T-helper 22 cell (primary cell): Measurements from ENCODE around the gene IL4I1.

Experiments used
- DNase-seq: peaks from one replicate; pipeline ENCODE4 v3.0.0-alpha.2; 2020; ENCODE audit warnings: low read depth

IL4I1 gene

DNA sequence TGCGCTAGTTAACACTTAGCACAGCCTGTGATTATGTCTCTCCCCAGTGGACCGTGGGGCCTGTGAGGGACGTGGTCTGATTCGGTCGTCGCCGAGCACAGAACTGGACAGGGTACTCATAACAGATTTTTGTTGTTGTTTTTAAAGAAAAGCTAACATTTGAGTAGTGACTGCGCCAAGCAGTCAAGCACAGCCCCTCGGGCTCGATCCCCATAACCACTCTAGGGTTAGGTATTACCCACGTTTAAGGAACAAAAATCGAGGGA lies 46.5 kb downstream of the IL4I1 start:
- DNase-seq = no peak

DNA sequence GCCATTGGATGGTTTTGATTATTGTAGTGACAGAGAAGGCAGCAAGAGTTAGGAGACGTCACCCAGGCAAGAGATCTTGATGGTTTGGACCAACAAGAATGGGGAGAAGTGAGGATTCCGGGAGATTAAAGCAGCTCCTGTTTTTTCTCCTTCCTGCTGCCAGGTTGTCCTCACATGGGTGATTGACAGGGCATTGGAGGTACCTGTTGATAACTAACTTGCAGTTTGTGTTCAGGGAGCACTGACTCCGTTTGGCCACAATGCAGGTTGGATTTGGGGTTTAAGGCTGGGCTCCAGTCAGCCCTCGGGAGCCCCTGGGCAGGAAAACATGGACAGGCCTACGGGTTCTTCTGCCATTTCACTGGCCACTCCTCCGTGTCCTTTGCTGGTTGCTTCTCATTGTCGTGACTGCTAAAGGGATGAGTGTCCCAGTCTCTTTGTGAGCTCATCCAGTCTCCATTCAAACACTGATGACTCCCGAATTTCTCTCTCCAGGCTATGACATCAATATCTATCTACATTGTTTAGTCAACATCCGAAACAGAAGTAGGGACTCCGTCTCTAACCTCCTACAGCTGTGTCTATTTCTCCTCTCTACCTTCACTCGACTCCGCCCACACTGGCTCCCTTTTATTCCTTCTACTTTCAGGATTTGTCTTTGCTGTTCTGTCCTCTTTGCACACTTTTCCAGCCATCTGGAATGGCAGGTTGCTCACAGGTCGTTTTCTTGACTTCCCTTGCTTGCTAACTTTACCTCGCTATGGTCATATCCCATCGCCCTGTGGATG lies 47.1 kb downstream of the IL4I1 start:
- no peak for DNase-seq

DNA sequence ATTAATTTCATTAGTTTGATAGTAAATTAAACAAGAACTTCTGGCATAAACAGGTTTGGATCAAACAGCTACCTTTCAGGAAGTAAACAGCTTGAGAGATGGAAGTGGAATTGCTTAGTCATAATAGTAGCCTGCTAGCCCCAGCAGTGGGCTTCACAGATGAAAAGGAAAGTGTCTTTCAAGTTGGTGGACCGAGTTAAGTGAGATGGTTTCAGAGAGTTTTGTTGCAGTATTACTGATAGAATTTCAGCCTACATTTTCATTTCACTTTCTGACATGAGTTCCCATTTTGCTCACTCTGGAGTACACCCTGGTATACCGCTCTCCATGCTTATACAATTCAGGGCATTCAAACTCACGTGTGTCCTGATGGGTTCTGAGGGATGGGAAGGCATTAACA lies 47.7 kb downstream of the IL4I1 start:
- DNase-seq = no peak

DNA sequence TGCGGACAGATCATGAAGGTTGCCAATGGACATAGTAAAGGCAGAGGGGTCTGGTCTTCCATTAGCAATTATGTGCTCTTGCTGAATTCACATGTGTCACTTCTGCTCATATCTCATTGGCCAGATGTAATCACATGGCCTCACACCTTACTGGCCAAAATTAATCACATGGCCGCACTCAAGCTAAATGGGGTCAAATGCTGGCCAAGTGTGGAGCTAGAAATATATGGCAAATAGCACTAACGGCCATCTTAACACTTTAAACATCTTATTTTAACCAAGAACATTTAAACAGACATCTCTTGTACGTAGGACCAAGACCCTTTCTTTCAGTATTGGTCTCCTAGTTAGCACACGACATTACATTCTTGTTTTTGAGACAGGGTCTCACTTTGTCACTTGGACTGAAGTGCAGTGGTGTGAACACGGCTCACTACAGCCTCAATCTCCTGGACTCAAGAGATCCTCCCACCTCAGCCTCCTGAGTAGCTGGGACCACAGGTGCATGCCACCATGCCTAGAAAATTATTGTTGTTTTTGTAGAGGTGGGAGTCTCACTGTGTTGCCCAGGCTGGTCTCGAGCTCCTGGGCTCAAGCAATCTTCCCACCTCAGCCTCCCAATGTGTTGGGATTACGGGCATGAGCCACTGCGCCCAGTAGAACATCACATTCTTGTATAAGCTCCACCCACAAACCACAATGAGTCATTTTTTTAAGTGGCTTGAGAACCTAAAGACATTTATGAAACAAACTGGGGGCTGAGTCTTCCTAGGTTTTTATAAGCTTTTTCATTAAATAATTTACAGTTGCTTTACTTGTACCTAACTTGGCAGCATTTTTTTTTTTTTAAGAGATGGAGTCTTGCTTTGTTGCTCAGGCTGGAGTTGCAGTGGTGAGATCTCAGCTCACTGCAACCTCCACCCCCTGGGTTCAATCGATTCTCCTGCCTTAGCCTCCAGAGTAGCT lies 48.7 kb downstream of the IL4I1 start:
- no peak for DNase-seq

DNA sequence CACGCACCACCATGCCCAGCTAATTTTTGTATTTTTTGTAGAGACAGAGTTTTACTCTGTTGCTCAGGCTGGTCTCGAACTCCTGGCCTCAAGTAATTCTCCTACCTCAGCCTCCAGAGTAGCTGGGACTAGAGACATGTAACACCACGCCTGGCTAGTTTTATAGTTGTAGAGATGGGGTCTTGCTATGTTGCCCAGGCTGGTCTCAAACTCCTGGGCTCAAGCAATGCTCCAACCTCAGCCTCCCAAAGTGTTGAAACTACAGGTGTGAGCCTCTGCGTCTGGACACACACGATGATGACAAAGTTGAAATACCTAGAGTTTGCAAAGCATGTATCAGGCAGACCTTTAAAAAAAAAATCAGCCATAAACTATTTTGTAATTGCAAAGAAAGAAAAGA lies 50.3 kb downstream of the IL4I1 start:
- no peak for DNase-seq

DNA sequence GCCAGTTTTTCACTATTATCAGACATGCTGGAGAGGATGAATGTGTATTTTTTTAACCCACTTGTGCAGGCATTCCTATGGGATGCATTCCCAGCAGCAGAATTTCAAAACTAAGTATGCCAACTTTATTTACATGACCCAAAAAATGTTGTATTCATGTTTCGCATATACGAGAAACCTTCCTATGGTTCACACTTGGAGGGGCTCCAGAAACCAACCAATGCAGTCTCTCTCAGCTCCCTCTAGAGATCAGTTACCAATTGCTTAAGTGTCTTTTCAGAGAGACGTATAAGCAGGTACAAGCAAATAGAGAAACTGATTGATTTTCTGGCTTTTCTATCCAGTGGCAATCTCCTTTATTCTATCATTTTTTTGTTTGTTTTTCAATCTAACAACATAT lies 51.3 kb downstream of the IL4I1 start:
- no peak for DNase-seq

DNA sequence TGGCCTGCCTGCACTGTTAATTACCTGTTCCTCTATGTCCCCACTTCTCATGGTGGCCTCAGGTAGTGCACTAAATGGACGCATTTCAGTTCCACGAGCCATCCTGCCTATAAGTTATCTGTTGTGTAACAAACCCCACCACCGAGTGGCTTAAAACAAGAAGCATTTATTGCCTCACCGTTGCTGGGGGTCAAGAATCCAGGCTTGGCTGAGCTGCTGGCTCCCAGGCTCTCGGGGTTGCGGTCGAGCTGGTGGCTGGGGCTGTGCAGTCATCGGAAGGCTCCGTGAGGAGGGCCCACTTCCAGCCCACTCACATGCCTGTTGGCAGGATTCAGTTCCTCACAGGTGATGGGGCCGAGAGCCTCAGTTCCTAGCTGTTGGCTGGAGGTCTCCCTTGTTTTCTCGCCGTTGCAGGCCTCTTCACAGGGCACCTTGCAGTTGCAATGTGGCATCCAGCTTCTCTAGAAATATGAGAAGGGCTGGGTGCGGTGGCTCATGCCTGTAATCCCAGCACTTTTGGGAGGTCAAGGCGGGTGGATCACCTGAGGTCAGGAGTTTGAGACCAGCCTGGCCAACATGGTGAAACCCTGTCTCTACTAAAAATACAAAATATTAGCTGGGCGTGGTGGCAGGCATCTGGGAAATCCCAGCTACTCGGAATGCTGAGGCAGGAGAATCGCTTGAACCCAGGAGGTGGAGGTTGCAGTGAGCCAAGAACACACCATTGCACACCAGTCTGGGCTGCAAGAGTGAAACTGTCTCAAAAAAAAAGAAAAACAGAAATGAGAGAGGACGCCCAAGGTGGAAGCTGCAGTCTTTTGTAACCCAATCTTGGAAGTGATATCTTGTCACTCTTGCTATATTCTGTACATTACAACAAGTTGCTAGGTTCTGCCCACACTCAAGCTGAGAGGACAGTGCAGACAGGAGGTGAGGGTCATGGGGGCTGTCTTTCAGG lies 52.3 kb downstream of the IL4I1 start:
- no peak for DNase-seq

DNA sequence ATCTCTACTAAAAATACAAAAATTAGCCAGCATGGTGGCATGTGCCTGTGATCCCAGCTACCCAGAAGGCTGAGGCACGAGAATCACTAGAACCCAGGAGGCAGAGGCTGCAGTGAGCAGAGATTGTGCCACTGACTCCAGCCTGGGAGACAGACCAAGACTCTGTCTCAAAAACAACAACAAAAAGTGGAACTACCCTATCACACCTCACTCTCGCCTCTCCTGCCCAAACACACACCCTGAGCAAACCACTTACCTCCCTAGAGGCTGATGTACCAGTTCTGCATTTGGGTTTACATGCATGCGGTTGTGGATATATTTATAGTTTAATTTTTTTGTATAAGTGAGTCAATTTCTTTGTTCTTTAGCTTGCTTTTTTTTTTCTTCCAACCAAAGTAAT lies 53.4 kb downstream of the IL4I1 start:
- no peak for DNase-seq

DNA sequence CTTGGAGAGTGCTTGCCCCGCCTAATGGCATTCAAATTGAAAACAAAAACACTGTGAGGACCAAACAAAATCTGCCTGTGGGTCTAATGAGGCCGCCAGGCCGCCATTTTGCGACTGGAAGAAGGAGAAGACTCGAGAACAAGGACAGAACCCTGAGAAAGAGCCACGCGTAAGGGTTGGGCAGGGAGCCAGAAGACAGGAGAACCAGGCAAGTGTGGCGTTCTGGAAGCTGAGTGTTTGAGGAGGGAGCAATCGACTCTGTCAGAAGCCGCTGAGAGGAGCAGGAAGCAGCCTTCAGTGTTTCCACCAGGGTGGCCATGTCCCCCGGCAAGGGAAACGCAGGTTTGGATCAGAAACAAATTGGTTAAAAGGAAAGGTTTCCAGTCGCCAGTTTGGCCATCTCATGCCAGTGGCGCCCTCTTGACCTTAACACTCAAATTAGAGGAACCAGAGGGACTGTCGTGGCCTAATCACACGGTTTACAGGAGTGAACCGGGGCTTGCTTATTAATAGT lies 55.9 kb downstream of the IL4I1 start:
- DNase-seq = no peak

DNA sequence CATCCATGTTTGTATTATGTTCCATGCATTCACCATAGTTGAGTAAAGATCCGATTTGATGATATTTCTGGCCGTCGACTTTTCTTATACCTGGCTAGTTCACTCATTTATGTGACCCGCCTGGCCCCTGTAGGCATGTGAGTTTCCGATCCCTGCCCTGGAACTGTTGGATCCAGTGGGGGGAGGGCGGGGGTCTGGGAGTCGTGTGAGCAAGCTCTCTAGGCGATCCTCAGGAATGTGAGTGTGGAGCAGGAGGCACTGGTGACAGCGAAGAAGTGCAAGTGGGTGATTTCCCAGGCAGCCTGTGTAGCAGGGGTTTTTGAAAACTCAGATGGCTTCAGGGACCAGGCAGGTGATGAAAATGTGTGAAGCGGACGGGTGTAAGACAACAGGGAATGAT lies 56.4 kb downstream of the IL4I1 start:
- no peak for DNase-seq

DNA sequence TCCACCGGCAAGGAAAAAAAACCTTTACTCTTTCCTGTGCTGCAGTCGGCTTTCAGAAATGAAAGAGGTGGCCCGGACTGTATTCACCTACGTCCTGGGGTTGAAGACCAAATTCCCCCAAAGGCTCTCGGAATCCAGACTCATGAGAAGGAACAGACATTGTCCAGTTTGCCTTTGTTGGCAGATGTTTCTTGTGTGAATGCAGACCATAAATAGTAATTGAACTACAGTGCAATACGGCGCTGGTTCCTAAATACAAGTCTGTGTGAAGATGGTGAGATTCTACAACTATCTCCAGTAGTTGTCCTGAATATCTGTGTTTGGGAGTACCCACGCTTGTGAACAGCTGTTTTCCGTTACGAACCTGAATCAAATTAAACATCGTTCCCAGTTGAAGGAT lies 57.0 kb downstream of the IL4I1 start:
- no peak for DNase-seq
